Activated B cell treated with CpG ODN at 0.5 μM for 24 hours (primary cell): ENCODE measurements around the gene SMYD1. TPM values are rescaled to one million over a fixed set of nuclear protein-coding genes. Genes with fewer than 3 reads are reported as not detected.

Experiments used
- ATAC-seq: fragments of 200-7000 bp; cut with Tn5 transposase; one replicate; pipeline ENCODE4 v1.10.0; 2021; ENCODE audit warnings: low read depth, mild to moderate bottlenecking, moderate library complexity
- CTCF ChIA-PET: fragments of 350-600 bp; sonication (Branson Sonifier 250); formaldehyde crosslinking; loops from one replicate; lab custom pipeline; 2021; ENCODE audit warnings: antibody characterized with exemption; lab: Charles Lee
- POLR2A ChIA-PET: fragments of 350-600 bp; sonication (Branson Sonifier 250); formaldehyde crosslinking; loops from one replicate; lab custom pipeline; 2021; ENCODE audit warnings: antibody characterized with exemption; lab: Charles Lee
- DNase-seq: peaks from one replicate; pipeline ENCODE4 v3.0.0; 2022
- H3K27ac Mint-ChIP-seq: one replicate; pipeline ENCODE4 v1.8.0; 2020; ENCODE audit warnings: mixed read lengths
- H3K27me3 Mint-ChIP-seq: one replicate; pipeline ENCODE4 v1.8.0; 2021; ENCODE audit warnings: mixed read lengths
- H3K36me3 Mint-ChIP-seq: one replicate; pipeline ENCODE4 v1.8.0; 2021; ENCODE audit warnings: low read depth, mixed read lengths
- H3K4me1 Mint-ChIP-seq: one replicate; pipeline ENCODE4 v1.8.0; 2021; ENCODE audit warnings: mixed read lengths
- H3K4me3 Mint-ChIP-seq: one replicate; pipeline ENCODE4 v1.8.0; 2020; ENCODE audit warnings: mild to moderate bottlenecking, mixed read lengths
- H3K9me3 Mint-ChIP-seq: one replicate; pipeline ENCODE4 v1.8.0; 2020; ENCODE audit warnings: mixed read lengths
- CTCF ChIP-seq: fragments of 200-600 bp; IDR thresholded peaks from one replicate; pipeline ENCODE4 v1.8.0; 2022; ENCODE audit warnings: antibody characterized with exemption, mild to moderate bottlenecking
- intact Hi-C: fragments of 100-400 bp; cut with micrococcal nuclease; formaldehyde crosslinking; loops from one replicate; pipeline ENCODE4 v1.15.1; 2024
- total RNA-seq: library from RNA; stranded (reverse); gene quantifications from 2 replicates; pipeline ENCODE4 v1.2.3, GENCODE V29; 2022

SMYD1 gene
- total RNA-seq, 1 donor from 2014 or later = not detected

GRCh38 chr2:88144271-88144670 lies 76.6 kb downstream of the SMYD1 start:
- no peak for ATAC-seq
- intact Hi-C loops = no loop called here
- Mint-ChIP-seq H3K27ac (no peak overlapping the region), H3K4me3 (no peak overlapping the region), H3K36me3 (peaks cover 5% of the 10 kb centered on the region), H3K27me3 (peaks cover 37% of the 10 kb centered on the region), H3K9me3 (peaks cover 13% of the 10 kb centered on the region), H3K4me1 (no peaks in the 10 kb centered on the region)
- ChIA-PET POLR2A (no interaction called here), CTCF (no interaction called here)
- DNase-seq = no peak
- no peak for TF ChIP-seq CTCF

- H3K27ac Mint-ChIP-seq = no peak overlapping the region
- no peaks in the 10 kb centered on the region for H3K4me1 Mint-ChIP-seq
- H3K36me3 Mint-ChIP-seq = peaks cover 5% of the 10 kb centered on the region
- ATAC-seq = no peak
- H3K9me3 Mint-ChIP-seq = peaks cover 16% of the 10 kb centered on the region
- peaks cover 37% of the 10 kb centered on the region for H3K27me3 Mint-ChIP-seq
- intact Hi-C loops = no loop called here
- CTCF ChIA-PET = no interaction called here
- no peak for DNase-seq
- POLR2A ChIA-PET = no interaction called here
- no peak overlapping the region for H3K4me3 Mint-ChIP-seq
- no peak for TF ChIP-seq CTCF
Measured at GRCh38 chr2:88144914-88145497, 77.4 kb downstream of the SMYD1 start.

GRCh38 chr2:88146590-88146989 lies 79.0 kb downstream of the SMYD1 start:
- Mint-ChIP-seq H3K36me3 (peaks cover 5% of the 10 kb centered on the region), H3K9me3 (peaks cover 16% of the 10 kb centered on the region), H3K27me3 (peaks cover 33% of the 10 kb centered on the region), H3K27ac (no peak overlapping the region), H3K4me1 (no peaks in the 10 kb centered on the region), H3K4me3 (no peak overlapping the region)
- TF ChIP-seq CTCF = no peak
- ChIA-PET POLR2A (no interaction called here), CTCF (interaction anchor here (1.6 kb wide), 1 partner anchor 13 kb away, joined by 5 read pairs; no protein-coding TSS in a partner anchor)
- no peak for ATAC-seq
- intact Hi-C loops = no loop called here
- no peak for DNase-seq

GRCh38 chr2:88147145-88147544 lies 79.5 kb downstream of the SMYD1 start:
- H3K27ac Mint-ChIP-seq = no peak overlapping the region
- ChIA-PET CTCF (interaction anchor here (1.6 kb wide), 1 partner anchor 13 kb away, joined by 5 read pairs; no protein-coding TSS in a partner anchor), POLR2A (no interaction called here)
- H3K36me3 Mint-ChIP-seq = peaks cover 6% of the 10 kb centered on the region
- H3K27me3 Mint-ChIP-seq = peaks cover 28% of the 10 kb centered on the region
- no peak for TF ChIP-seq CTCF
- no peak for ATAC-seq
- DNase-seq = no peak
- H3K9me3 Mint-ChIP-seq = peaks cover 15% of the 10 kb centered on the region
- intact Hi-C loops = no loop called here
- H3K4me3 Mint-ChIP-seq = no peak overlapping the region
- H3K4me1 Mint-ChIP-seq = no peaks in the 10 kb centered on the region

- ChIA-PET CTCF (interaction anchor here (1.1 kb wide), 1 partner anchor 11 kb away, joined by 3 read pairs; no protein-coding TSS in a partner anchor), POLR2A (no interaction called here)
- DNase-seq (no peak), ATAC-seq (no peak)
- intact Hi-C loops = no loop called here
- Mint-ChIP-seq H3K4me1 (no peaks in the 10 kb centered on the region), H3K27me3 (peaks cover 21% of the 10 kb centered on the region), H3K36me3 (peaks cover 9% of the 10 kb centered on the region), H3K4me3 (no peak overlapping the region), H3K9me3 (peaks cover 26% of the 10 kb centered on the region), H3K27ac (no peak overlapping the region)
- TF ChIP-seq CTCF = no peak
Measured at GRCh38 chr2:88148929-88149438, 81.4 kb downstream of the SMYD1 start.
